Measurements from ENCODE around the gene COMMD2.

DNA sequence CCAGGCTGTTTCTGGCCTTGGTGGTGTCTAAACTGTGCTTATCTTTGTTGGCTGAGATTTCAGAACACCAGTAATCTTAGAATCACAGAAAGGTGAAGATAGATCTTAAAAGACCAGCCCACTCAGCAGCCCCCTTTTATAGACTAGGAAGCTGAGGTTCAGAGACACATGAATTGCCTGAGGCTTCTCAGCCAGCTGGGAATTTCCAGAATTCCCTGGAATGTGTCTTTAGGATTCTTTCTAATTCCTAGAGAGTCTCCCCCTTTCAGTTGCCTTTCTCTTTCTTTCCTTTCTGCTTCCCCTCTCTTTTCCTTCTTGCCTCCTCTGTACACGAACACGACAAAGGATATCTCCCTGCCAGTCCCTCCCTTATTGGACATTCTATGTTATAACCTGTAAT lies 20.6 kb upstream of the COMMD2 start:
- TF ChIP-seq CTCF (IDR thresholded peaks at IDR 0.05) (no peak), POLR2AphosphoS5 (IDR thresholded peaks at IDR 0.05) (no peak), POLR2A (IDR thresholded peaks at IDR 0.05; ENCODE audit: low read depth) (no peak), EP300 (IDR thresholded peaks at IDR 0.05) (no peak)
